ENCODE results near the gene ACTR1B. TPM values are rescaled to one million over a fixed set of nuclear protein-coding genes. Genes with fewer than 3 reads are reported as not detected.

ACTR1B gene
- total RNA-seq, 1 donor from 2014 or later, result 60.3 TPM

- ATAC-seq (peak; percentile 36), DNase-seq (ENCODE audit: missing footprints) (peak; percentile 90)
- intact Hi-C loops (cut with DNase I), result no loop called here
These were observed 784 bp downstream of the ACTR1B start for GRCh38 chr2:97662895-97663625.

- ATAC-seq (no peak), DNase-seq (ENCODE audit: missing footprints) (no peak)
- intact Hi-C loops (cut with DNase I), result no loop called here
These were observed 1.4 kb downstream of the ACTR1B start for GRCh38 chr2:97662386-97662894.

GRCh38 chr2:97661927-97662326 lies 1.9 kb downstream of the ACTR1B start:
- DNase-seq (ENCODE audit: missing footprints) (no peak), ATAC-seq (no peak)
- intact Hi-C loops (cut with DNase I), result no loop called here

- ATAC-seq (no peak), DNase-seq (ENCODE audit: missing footprints) (no peak)
- intact Hi-C loops (cut with DNase I), result loop anchor here (1.0 kb wide), 1 partner anchor 12 kb away; no protein-coding TSS in a partner anchor
These were observed 3.0 kb downstream of the ACTR1B start for GRCh38 chr2:97660775-97661389.

- intact Hi-C loops (cut with DNase I), result loop anchor here (1.0 kb wide), 1 partner anchor 11 kb away; no protein-coding TSS in a partner anchor
- ATAC-seq, result no peak
- no peak for DNase-seq (ENCODE audit: missing footprints)
These were observed 3.6 kb downstream of the ACTR1B start for GRCh38 chr2:97660044-97660774.

- DNase-seq (ENCODE audit: missing footprints) (no peak), ATAC-seq (no peak)
- intact Hi-C loops (cut with DNase I), result loop anchor here (1.0 to 5.0 kb wide), 2 partner anchors 10 to 893 kb away; no protein-coding TSS in a partner anchor
These were observed 4.4 kb downstream of the ACTR1B start for GRCh38 chr2:97659256-97660043.

- ATAC-seq (no peak), DNase-seq (ENCODE audit: missing footprints) (no peak)
- intact Hi-C loops (cut with DNase I), result loop anchor here (5.0 kb wide), 1 partner anchor 894 kb away; no protein-coding TSS in a partner anchor
These were observed 5.1 kb downstream of the ACTR1B start for GRCh38 chr2:97658691-97659157.

- intact Hi-C loops (cut with DNase I), result loop anchor here (5.0 kb wide), 1 partner anchor 894 kb away; no protein-coding TSS in a partner anchor
- DNase-seq (ENCODE audit: missing footprints), result no peak
- no peak for ATAC-seq
These were observed 5.7 kb downstream of the ACTR1B start for GRCh38 chr2:97657986-97658690.

GRCh38 chr2:97656905-97657587 lies 6.8 kb downstream of the ACTR1B start:
- no peak for ATAC-seq
- intact Hi-C loops (cut with DNase I), result loop anchor here (5.0 kb wide), 1 partner anchor 895 kb away; no protein-coding TSS in a partner anchor

GRCh38 chr2:97656129-97656755 lies 7.6 kb downstream of the ACTR1B start:
- peak; percentile 14 for ATAC-seq
- intact Hi-C loops (cut with DNase I), result loop anchor here (5.0 kb wide), 1 partner anchor 896 kb away; no protein-coding TSS in a partner anchor
- DNase-seq (ENCODE audit: missing footprints), result no peak

More at GRCh38 chr2:97656905-97657587, 6.8 kb downstream of the ACTR1B start:
- DNase-seq (ENCODE audit: missing footprints), result no peak

- DNase-seq (ENCODE audit: missing footprints), result no peak
- intact Hi-C loops (cut with DNase I), result loop anchor here (5.0 kb wide), 1 partner anchor 898 kb away; no protein-coding TSS in a partner anchor
- ATAC-seq, result no peak
These were observed 9.1 kb downstream of the ACTR1B start for GRCh38 chr2:97654791-97655190.

- ATAC-seq, result no peak
- no peak for DNase-seq (ENCODE audit: missing footprints)
- intact Hi-C loops (cut with DNase I), result no loop called here
These were observed 9.5 kb downstream of the ACTR1B start for GRCh38 chr2:97654309-97654708.

GRCh38 chr2:97653874-97654273 lies 10.0 kb downstream of the ACTR1B start:
- ATAC-seq, result no peak
- no peak for DNase-seq (ENCODE audit: missing footprints)
- intact Hi-C loops (cut with DNase I), result no loop called here

GRCh38 chr2:97653473-97653872 lies 10.4 kb downstream of the ACTR1B start:
- ATAC-seq (no peak), DNase-seq (ENCODE audit: missing footprints) (no peak)
- intact Hi-C loops (cut with DNase I), result no loop called here

- intact Hi-C loops (cut with DNase I), result no loop called here
- DNase-seq (ENCODE audit: missing footprints), result no peak
- no peak for ATAC-seq
These were observed 12.7 kb downstream of the ACTR1B start for GRCh38 chr2:97651114-97651513.

- DNase-seq (ENCODE audit: missing footprints) (no peak), ATAC-seq (no peak)
- intact Hi-C loops (cut with DNase I), result no loop called here
These were observed 16.9 kb downstream of the ACTR1B start for GRCh38 chr2:97646977-97647376.
